ENCODE data around the gene C1S. TPM values are rescaled to one million over a fixed set of nuclear protein-coding genes. Genes with fewer than 3 reads are reported as not detected.
A peak's percentile ranks its signal among the peaks of the same experiment; 100 is the strongest.

Gene C1S
- total RNA-seq, 2 donors from 2014 or later, result 114 to 232 TPM

GRCh38 chr12:7092229-7092985 is 31.9 kb downstream of the C1S start, which contains the start of gene C1R:
TSS of gene C1R (minus strand) at chr12:7092445. CDS start at chr12:7092388, 57 bp downstream.
- peaks cover 0 to 32% of the 10 kb centered on the region in 2 donors for H3K4me1 ChIP-seq
- peak; percentile 90 for DNase-seq (ENCODE audit: low spot score)
- H3K9me3 ChIP-seq, result no peaks in the 10 kb centered on the region

GRCh38 chr12:7092986-7093460 is 32.5 kb downstream of the C1S start:
- no peak for DNase-seq (ENCODE audit: low spot score)
- TF ChIP-seq CTCF (IDR thresholded peaks at IDR 0.05), result no peak
- Histone ChIP-seq H3K27ac (peak overlapping the region; percentile 67 to 74), H3K9me3 (no peaks in the 10 kb centered on the region), H3K27me3 (no peaks in the 10 kb centered on the region), H3K4me3 (no peak overlapping the region), H3K4me1 (peaks cover 0 to 32% of the 10 kb centered on the region in 2 donors), H3K36me3 (no peaks in the 10 kb centered on the region)

More at GRCh38 chr12:7092229-7092985, 31.9 kb downstream of the C1S start, which contains the start of gene C1R:
- Histone ChIP-seq H3K4me3 (peak within 1 kb of the TSS; percentile 35 to 50), H3K36me3 (no peaks in the 10 kb centered on the region), H3K27me3 (no peaks in the 10 kb centered on the region), H3K27ac (peak within 1 kb of the TSS; percentile 67 to 74)
- TF ChIP-seq CTCF (IDR thresholded peaks at IDR 0.05), result peak; percentile 86 to 90

- no peak overlapping the region for H3K4me3 ChIP-seq
- H3K9me3 ChIP-seq, result no peaks in the 10 kb centered on the region
- peaks cover 0 to 32% of the 10 kb centered on the region in 2 donors for H3K4me1 ChIP-seq
- no peak for DNase-seq (ENCODE audit: low spot score)
- H3K27me3 ChIP-seq, result no peaks in the 10 kb centered on the region
- no peaks in the 10 kb centered on the region for H3K36me3 ChIP-seq
- H3K27ac ChIP-seq, result no peak overlapping the region
- TF ChIP-seq CTCF (IDR thresholded peaks at IDR 0.05), result no peak
Observed at GRCh38 chr12:7093486-7093885, 33.0 kb downstream of the C1S start.

- no peaks in the 10 kb centered on the region for H3K27me3 ChIP-seq
- no peaks in the 10 kb centered on the region for H3K9me3 ChIP-seq
- no peaks in the 10 kb centered on the region for H3K36me3 ChIP-seq
- no peak overlapping the region for H3K4me3 ChIP-seq
- no peak overlapping the region for H3K27ac ChIP-seq
- TF ChIP-seq CTCF (IDR thresholded peaks at IDR 0.05), result no peak
- no peak for DNase-seq (ENCODE audit: low spot score)
- H3K4me1 ChIP-seq, result peaks cover 0 to 32% of the 10 kb centered on the region in 2 donors
Observed at GRCh38 chr12:7093892-7094291, 33.4 kb downstream of the C1S start.

- no peak for TF ChIP-seq CTCF (IDR thresholded peaks at IDR 0.05)
- no peak overlapping the region for H3K27ac ChIP-seq
- peaks cover 0 to 18% of the 10 kb centered on the region in 2 donors for H3K4me1 ChIP-seq
- H3K9me3 ChIP-seq, result no peaks in the 10 kb centered on the region
- H3K27me3 ChIP-seq, result no peaks in the 10 kb centered on the region
- H3K4me3 ChIP-seq, result no peak overlapping the region
- H3K36me3 ChIP-seq, result peaks cover 5% of the 10 kb centered on the region
- no peak for DNase-seq (ENCODE audit: low spot score)
Observed at GRCh38 chr12:7096006-7096932, 35.8 kb downstream of the C1S start.
